ENCODE results near the gene TJP3.
A peak's percentile ranks its signal among the peaks of the same experiment; 100 is the strongest.
"Not testable (repeated sequence)": the region's sequence is repeated elsewhere in the genome, so short reads cannot be mapped to it uniquely, and the experiment has no call there.

TJP3 gene

GRCh38 chr19:3750211-3750610, 42.0 kb downstream of the TJP3 start:
- no peak for DNase-seq

- DNase-seq: no peak
Observed at GRCh38 chr19:3751236-3751635, 43.1 kb downstream of the TJP3 start.

DNA sequence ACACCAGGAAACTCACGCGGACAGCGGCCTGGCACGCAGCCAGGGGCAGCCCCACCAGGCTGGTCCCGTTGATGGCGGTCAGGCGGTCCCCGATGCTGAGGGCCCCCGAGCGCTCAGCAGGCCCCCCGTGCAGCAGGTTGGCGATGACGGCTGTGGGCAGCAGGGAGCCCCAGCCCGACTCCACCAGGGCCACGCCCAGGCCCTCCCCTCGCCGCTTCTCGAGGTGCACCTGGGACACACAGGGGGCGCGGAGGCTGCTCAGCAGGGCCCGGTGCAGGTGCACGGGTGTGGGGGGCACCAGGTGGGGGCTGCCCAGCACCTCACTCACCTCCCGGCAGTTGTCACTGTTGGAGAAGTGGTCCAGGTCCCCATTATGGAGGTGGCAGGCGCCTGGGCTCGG, 44.3 kb downstream of the TJP3 start:
- no peak for DNase-seq

- DNase-seq: no peak
Observed at GRCh38 chr19:3753631-3754410, 45.6 kb downstream of the TJP3 start.

DNA sequence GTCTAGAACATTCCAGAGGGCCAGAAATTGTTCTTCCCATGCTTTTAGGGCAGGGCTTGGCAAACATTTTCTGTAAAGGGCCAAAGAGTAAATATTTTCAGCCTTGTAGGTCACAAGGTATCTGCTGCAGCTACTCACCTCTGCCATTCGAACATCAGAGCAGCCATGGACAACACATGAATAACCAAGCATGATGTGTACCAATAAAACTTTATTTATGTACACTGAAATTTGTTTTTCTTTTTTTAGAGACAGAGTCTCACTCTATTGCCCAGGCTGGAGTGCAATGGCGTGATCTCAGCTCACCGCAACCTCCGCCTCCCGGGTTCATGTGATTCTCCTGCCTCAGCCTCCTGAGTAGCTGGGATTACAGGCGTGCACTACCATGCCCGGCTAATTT, 49.5 kb downstream of the TJP3 start:
- not testable (repeated sequence) for DNase-seq

- not testable (repeated sequence) for DNase-seq
Observed at GRCh38 chr19:3758297-3758696, 50.1 kb downstream of the TJP3 start.

DNA sequence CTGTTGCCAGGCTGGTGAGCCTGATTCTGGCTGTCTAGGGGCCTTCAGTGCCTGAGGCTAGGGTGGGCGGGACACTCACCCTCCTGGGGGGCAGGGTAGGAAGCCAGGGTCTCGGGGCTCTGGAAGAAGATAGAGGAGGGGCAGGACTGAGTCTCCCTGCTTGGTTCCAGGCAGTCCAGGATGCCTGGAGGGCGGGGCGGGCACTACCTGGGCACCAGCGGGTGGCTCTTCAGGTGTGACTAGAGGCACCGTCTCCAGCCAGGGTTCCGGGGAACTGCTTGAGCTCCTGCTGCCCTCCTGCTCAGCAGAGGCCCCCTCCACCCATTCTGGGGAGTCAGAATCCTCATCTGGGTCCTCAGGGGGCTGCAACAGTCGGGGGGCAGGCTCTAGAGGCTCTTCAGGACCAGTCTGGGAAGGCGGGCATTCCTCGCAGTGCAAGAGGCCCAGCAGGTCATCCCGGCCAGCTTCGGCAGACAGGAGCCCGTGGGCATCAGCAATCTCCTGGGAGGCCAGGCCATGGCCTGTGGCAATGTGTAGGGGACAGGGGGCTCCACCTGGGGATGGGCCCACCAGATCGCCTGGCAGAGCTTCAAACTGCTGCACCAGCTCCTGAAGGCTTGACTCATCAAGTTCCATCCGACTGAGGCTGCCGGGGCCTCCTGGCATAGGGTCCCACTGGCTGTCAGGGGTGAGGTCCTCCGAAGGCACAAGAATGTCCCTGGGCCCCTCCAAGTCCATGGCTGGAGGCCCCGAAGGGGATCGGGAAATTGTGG, 51.5 kb downstream of the TJP3 start:
- DNase-seq: no peak

- peak; percentile 35 for DNase-seq
Observed at GRCh38 chr19:3760871-3761361, 52.7 kb downstream of the TJP3 start.

DNA sequence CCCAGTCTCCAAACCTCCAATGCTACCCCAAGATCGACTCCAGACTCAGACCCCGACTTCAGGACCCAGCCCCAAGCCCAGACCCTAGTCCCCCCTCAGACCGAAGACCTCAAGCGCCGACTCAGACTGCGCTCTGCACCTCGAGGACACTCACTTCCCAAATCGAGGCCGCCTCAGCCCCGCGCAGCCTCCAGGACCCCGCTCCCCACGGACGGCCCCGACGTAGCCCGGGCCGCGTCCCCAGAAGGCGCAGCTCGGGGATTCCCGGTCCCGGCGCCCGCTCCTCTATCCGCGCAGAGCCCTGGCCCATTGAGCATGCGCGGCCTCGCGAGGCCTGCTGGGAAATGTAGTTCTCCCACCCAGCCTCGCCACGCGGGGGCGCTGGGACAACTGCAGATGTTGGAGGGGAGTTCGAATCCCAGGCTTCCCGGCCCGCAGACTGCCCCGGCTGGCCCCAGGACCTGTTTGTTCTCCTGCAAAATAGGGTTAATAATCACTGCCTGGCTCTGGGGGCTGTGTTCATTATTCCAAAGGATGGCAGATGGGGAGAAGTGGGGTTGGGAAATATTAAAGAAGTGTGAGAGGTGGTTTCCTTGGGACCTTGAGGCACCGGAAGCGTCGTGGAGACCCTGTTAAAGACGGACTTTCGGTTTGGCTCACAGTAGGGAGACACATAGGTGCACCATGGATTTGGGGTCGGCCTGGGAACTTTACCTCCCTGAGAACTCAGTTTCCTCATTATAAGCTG, 53.4 kb downstream of the TJP3 start, which contains the start of gene APBA3:
Gene APBA3, minus strand, starts transcription at position 311 of the 748 bp plus-strand sequence. CDS start 1,428 bp downstream, outside the sequence.
- peak; percentile 91 for DNase-seq

- no peak for DNase-seq
Observed at GRCh38 chr19:3762130-3762473, 53.9 kb downstream of the TJP3 start.

DNA sequence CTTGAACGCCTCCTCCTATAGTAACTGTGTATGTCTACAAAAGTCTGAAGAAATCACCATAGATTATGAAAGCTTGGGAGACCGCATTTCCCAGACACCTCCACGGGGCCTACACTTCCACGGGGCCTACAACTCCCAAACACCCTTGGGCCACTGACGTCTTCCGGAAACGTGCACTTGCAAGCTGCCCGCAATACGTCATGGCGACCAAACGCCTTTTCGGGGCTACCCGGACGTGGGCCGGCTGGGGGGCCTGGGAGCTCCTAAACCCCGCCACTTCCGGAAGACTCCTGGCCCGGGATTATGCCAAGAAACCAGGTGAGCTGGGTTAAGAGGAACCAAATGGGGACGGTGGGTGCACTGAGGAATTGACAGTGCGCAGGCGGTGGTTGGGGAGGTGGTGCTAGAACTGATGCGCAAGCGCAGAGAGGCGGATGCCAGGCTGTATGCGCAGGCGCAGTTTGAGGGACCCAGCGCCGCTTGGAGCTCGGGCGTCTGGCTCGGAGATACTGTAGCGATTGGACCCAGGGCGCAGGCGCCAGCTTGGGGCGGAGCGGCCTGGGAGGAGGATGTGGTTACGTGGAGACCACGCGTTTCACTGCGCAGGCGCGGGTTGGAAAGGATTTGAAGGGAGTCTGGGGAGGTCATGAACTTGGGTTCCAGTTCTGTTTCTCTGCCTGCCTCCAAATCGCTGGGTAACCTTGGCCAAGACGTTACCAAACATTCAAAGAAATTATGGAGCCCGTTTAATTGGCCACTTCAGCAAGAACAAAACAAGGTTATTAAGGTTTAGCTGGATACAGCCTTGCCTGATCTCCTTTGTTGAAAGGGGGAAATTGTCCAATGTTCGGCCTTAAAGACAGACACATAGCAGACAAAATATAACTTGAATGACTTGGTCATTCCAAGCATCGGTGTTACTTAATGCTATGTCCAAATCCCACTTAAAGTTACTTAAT, 54.6 kb downstream of the TJP3 start, which contains the start of gene MRPL54:
Gene MRPL54, plus strand, starts transcription at position 182 of the 959 bp plus-strand sequence. Its CDS starts 19 bp downstream, at position 201.
- DNase-seq: peak; percentile 99

DNA sequence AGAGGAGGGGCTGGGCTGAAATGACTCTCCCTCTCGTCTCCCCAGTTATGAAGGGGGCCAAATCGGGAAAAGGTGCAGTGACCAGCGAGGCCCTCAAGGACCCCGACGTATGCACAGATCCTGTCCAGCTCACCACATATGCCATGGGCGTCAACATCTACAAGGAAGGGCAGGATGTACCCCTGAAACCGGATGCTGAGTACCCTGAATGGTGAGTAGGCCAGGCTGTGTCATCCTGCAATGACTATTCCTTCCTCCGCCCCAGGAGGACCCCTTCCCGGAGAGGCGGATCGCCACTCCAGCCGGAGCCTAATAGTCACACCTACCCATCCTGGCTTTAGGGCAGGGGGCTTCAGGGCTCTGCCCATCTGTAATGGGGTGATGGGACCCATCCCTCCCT, 56.9 kb downstream of the TJP3 start:
- no peak for DNase-seq

- not testable (repeated sequence) for DNase-seq
Observed at GRCh38 chr19:3765757-3766156, 57.6 kb downstream of the TJP3 start.

GRCh38 chr19:3766520-3766919, 58.3 kb downstream of the TJP3 start:
- no peak for DNase-seq

DNA sequence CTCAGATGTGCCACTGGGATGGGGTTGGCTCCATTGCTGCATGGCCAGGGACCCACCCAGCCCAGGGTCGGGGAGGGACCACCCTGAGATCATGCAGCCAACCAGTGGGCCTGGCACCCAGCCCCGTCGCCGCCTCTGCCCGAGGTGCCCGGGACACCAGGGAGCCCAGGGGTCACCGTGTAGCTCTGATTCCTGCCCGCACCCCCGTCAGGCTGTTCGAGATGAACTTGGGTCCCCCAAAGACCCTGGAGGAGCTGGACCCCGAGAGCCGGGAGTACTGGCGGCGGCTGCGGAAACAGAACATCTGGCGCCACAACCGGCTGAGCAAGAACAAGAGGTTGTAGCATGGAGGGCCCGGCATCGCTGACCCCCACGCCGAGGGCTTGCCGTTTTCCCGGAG, 58.9 kb downstream of the TJP3 start:
- no peak for DNase-seq

GRCh38 chr19:3768015-3768747, 60.0 kb downstream of the TJP3 start:
- peak; percentile 90 for DNase-seq

GRCh38 chr19:3768748-3769099, 60.5 kb downstream of the TJP3 start:
- DNase-seq: no peak

DNA sequence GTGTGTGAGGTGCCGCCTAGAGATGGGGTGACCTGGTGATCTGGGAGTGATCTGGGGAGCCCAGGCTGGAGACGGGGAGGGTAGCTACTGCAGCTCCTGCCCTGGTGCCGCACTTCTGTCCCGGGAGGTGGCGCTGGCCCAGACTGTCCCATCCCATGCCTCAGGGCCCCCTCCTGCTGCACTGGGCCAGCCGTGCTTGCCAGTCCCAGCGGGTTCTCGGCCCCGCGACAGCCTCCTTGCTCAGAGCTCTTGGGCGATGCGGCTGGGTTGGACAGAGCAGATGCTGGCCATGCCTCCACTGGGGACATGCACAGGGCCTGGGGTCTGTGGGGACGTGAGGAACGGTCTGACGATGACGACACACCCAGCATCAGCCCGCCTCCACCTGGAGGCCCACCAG, 61.3 kb downstream of the TJP3 start:
- DNase-seq: no peak

DNA sequence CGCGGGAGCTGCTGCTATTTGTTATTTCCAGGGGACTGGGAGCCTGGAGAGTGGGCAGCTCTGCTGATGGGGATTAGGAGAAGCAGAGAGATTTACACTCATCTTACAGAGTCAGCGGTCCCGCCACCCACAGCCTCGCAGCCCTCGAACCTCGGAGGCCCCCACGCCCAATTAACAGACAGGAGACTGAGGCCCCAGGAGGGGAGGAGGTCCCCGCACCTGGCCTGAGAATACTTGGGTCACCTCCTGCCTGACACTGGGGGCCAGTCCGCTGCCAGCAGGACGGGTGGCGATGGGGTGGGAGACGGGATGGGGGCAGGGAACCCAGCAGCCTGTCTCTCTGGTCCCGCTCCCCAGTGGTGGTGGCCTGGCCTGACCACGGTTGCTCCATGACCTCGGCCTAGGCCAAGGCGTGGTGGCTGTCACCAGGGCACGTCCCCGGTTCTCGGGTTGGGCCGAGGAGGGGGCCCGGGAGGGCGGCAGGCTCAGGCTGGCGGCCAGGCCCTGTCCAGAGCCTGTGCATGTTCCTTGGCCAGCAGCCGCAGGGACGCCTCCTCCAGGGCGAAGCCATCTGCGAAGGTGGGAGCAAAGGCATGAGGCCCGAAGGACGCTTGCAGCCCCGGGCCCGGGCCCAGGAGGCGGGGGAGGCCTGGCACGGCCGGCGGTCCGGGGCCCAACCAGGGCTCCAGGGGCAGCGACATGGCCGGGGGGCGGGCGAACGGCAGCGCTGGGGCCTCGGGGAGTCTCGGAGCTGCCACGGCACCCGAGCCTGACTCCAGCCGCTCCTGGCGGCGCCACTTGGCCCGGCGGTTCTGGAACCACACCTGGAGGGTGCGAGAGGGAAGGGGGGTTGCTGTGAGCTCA, 62.2 kb downstream of the TJP3 start:
- peak; percentile 65 for DNase-seq
